Astrocyte (in vitro differentiated cells and primary cell): Measurements from ENCODE around the gene TFB1M.

Experiments
- EZH2 ChIP-seq: IDR thresholded peaks from 2 replicates; pipeline ENCODE4 v1.6.1; 2012; ENCODE audit warnings: mild to moderate bottlenecking, low read length, inconsistent platforms; ENCODE audit not compliant: insufficient read depth
- TF ChIP-seq, protein P1 (sequence below): IDR thresholded peaks from 2 replicates; pipeline ENCODE4 v1.5.1; 2011; ENCODE audit warnings: low read depth, mild to moderate bottlenecking, inconsistent platforms, low read length, moderate library complexity; ENCODE audit not compliant: insufficient read depth

DNA sequence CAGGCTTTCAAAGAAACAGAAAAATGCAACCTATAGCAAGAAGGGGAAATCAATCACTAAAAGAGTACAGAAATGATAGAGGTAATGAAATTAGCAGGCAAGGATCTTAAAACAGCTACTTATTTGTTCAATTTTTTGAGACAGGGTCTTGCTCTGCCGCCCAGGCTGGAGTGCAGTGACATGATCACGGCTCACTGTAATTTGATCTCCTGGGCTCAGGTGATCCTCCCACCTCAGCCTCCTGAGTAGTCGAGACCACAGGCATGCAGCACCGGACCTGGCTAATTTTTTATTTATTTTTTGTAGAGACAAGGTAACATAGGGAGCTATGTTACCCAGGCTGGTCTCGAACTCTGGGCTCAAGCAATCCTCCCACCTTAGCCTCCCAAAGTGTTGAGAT, 21.6 kb downstream of the TFB1M start:
- TF ChIP-seq, protein P1, sequence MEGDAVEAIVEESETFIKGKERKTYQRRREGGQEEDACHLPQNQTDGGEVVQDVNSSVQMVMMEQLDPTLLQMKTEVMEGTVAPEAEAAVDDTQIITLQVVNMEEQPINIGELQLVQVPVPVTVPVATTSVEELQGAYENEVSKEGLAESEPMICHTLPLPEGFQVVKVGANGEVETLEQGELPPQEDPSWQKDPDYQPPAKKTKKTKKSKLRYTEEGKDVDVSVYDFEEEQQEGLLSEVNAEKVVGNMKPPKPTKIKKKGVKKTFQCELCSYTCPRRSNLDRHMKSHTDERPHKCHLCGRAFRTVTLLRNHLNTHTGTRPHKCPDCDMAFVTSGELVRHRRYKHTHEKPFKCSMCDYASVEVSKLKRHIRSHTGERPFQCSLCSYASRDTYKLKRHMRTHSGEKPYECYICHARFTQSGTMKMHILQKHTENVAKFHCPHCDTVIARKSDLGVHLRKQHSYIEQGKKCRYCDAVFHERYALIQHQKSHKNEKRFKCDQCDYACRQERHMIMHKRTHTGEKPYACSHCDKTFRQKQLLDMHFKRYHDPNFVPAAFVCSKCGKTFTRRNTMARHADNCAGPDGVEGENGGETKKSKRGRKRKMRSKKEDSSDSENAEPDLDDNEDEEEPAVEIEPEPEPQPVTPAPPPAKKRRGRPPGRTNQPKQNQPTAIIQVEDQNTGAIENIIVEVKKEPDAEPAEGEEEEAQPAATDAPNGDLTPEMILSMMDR: no peak
- no peak for TF ChIP-seq EZH2
